NAMALWA (cell line): ENCODE data around the gene KCNMA1.
A peak's percentile ranks its signal among the peaks of the same experiment; 100 is the strongest.

Experiments used
- DNase-seq: peaks from one replicate; pipeline ENCODE4 v3.0.0-alpha.2; 2015; ENCODE audit warnings: low spot score

The KCNMA1 gene

DNA sequence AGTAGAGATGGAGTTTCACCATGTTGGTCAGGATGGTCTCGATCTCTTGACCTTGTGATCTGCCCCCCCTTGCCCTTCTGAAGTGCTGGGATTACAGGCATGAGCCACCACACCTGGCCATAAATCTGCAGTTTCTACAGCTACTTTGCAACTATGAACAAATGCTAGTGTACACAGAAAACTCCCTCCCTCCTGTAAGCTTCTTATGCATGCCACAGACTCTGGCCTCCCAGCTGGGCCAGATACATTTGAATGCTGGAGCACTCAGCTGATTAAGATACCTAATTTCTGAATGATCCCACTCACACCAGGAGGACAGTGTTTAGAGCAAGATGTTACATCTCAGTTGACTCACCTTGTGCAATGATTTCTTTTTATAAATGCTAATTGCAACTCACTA is 486.2 kb downstream of the KCNMA1 start:
- DNase-seq: no peak

GRCh38 chr10:77149706-77150105 is 487.9 kb downstream of the KCNMA1 start:
- DNase-seq: no peak

DNA sequence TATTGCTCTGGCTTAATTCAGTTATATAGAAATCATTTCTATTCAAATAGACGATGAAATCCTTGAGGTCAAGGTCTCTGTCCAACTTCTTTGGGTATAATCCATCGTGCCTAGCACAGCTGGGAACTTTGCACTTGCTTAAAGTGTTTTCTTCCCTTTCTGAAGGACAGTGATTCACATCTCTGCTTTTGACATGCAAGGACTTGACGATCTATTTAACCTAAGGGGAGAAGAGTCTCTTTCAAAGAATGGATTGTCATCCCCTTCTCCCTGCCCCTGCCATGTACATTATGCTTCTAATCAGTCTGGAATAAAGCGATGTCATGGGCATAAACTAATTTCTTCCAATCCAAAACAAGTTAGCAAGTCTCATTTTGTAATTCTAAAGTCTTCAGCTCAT is 488.6 kb downstream of the KCNMA1 start:
- no peak for DNase-seq

DNA sequence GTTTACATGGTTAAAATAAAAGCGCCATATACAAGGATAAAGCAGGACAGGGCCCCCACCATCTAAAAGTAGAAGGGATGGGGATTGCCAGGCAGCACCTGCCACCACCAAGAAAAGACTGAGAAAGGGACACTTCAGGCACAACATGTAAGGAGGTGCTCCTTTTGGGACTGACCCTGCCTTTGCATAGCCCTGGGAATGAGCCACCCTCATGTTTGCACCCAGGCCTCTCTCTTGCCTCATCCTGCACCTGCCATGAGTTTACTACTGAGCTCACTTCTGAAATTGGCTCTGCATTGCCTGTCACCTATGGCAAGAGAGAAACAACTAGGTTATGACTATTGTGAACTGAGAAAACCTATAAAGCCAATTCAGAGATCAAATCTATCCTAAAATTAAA is 489.7 kb downstream of the KCNMA1 start:
- DNase-seq: no peak

GRCh38 chr10:77146712-77147336 is 490.8 kb downstream of the KCNMA1 start:
- DNase-seq: no peak

DNA sequence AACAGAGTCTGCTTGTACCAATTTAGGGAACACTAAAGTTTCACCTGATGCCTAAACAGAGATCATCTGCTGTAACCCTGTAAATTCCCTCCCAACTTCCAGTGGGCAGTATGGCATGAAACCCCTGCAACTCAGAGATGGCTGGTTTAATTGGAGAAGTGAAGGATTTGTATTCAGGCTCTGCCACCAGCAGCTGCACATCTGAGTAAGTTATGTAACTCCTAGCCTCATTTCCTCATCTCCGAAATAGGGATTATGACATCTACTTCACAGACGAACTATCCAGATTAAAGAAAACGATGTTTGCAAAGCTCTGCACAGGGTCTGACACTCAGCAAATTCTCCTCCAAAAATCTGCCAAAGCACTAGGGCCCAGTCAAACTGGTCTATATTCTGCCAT is 493.0 kb downstream of the KCNMA1 start:
- DNase-seq: no peak

DNA sequence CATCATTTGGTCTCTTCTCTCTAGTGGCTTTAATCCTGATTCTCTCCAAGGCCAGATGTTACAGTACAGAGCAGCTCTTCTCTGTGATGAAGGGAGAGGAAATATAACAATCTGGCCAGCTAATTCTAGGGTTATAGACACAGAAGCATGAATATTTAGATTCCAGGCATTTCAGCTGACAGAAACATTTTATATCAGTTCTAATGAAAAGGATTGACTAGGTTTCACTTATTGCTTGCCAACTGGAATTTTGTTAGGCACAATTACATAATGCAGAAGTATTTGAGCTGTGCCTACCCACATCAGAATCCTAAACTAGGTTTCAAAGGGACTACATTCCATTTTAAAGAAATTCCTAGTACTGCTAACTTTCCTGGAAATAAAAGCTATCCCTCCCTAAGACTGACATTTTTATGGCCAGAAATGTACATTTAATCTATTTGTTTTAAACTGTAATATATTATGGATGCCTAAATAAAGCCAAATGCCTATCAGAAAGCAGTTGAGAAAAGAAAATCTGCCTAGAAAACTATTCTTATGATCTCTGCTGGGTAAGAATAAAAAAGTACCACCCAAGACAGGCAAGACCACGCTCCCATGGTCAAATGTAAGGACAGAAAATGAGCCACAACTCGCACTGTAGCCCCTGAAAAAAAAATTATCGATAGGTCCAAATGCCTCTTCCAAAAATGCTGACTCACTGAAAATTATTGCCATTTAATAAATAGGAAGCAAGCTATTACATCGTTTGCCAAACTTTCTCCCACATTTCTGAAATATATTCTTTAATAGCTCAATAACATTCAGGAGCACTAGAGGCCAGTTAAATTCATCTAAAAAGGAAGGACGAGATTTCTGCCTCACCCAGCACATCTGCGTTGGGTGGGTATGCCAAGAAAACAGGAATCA is 498.1 kb downstream of the KCNMA1 start:
- DNase-seq: no peak

GRCh38 chr10:77138541-77138940 is 499.1 kb downstream of the KCNMA1 start:
- DNase-seq: no peak

DNA sequence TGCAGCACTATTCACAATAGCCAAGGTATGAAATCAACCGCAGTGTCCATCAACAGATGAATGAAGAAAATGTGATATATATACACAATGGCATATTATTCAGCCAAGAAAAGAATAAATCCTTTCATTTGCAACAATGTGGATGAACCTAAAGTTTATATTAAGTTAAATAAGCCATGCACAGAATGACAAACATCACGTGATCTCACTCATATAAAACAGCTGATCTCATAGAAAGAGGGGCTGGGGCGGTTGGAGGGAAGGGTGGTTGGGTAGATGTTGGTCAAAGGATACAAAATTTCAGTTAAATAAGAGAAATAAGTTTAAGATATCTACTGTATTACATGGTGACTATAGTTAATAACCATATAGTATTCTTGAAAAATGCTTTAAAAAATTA is 502.1 kb downstream of the KCNMA1 start:
- no peak for DNase-seq

DNA sequence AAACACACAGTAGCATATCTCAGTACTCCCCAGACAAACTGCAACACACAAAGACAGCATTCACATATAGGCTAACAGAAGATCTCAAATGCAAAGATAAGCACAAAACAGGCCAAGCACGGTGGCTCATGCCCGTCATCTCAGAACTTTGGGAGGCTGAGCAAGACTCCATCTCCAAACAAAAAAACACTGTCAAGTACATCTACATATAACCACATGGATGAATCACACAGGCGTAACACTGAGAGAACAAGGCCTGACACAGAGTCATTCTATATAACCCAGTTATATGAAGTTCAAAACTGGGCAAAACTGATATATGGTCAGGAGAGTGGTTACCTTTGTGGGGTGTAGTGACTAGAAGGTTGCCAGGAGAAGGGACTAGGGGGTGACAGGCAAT is 506.4 kb downstream of the KCNMA1 start:
- DNase-seq: no peak

DNA sequence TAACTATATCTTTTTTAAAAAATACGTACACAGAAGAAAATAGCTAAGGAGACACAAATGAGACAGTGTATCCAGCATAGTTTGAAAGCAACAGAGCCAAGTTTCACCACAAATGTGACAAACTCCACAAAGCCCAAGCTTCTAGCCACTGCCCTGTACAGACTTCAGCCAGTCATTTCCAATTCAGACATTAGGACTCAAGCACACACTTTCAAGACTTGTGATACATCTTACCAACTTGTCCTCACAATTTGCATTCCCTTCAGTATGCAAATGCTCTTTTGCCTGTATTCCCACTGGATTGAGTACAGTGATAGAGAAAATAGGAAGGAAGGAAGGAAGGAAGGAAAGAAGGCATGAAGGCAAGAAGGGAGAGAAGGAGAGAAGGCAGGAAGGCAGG is 510.4 kb downstream of the KCNMA1 start:
- no peak for DNase-seq

DNA sequence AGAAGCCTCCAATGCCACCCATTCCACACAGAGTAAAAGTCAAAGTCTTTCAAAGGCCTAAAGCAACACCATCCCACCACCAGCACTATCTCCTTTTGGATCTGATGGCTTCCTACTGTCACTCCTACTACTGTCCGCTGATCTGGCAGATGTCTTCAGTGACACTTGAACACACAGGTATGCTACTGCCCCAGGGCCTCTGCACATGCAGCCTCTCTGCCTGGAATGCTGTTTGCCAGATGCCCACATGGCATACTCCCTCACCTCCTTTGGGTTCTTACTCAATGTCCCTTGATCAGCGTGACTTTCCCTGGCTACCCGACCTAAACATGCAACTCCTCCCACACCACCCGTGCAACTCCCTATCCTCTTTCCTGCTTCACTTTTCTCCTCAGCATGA is 512.4 kb downstream of the KCNMA1 start:
- DNase-seq: no peak

- no peak for DNase-seq
Observed at GRCh38 chr10:77123330-77123729, 514.3 kb downstream of the KCNMA1 start.

DNA sequence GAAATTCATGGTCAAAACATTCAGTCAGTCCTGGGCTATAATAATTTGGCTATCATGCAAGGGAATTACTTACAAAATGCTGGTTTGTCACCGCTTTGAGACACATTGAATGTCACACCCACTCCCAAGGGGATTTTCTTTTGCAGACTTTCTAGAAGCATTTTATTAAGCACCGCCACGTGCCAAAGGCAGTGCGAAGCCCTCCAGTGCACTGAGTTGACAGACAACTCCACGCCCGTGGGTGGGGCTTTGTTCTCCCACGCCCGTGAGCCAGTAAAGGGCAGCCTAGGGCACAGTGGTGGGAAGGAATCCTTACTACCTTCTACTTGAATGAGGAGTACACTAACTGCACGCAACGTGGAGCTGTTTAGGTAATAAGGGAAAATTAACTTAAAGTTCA is 515.8 kb downstream of the KCNMA1 start:
- no peak for DNase-seq

DNA sequence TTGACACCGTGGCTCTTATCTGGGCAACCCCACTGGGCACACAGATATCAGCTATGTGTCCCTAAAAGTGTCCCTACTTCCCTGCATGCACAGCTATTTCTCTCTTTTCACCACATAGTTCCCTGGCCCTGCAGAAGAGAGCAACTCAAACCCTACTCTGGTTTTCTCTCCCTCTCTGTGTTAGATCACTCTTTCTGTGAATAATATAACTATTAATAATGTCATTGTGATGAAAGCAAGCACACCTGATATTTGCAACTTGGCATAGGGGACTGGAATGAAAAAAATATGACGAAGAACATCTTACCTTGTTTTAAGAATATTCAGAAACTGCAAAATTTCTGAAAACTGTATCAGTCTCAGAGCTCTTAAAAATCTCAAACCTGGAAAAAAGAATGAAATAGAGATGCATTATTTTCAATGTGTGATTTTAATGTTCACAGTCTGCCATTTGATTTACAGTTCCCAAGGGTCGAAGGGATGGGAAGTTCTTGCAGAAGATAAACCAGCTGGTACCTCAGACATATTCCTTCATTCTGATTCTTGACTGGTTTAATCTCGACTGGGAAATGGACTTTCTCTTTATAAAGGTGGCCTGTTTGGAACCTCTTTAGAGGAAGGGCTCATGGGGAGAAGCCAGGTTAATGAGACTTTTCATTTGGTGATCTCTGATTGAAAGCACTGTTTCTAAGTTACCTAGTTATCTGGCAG is 516.8 kb downstream of the KCNMA1 start:
- DNase-seq: no peak

DNA sequence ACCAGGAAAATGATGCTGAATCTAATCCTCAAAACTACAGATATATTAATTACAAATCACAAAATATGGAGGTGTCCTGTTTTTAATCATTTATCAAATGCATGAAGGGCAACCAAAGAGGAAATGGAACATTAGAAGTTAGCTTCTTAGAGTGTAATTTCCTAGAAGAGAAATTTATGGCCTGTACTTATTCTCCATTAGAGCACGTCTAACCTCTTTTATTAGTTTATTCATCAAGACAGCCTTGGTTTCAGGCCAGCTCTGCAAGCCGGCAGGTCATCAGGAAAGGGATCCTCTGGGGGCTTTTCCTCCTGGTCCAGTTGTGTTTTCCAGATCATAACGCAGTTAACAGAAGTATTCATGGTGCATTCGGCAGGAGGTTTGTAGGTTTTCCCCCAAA is 517.6 kb downstream of the KCNMA1 start:
- DNase-seq: no peak

- no peak for DNase-seq
Observed at GRCh38 chr10:77118603-77119282, 518.9 kb downstream of the KCNMA1 start.

DNA sequence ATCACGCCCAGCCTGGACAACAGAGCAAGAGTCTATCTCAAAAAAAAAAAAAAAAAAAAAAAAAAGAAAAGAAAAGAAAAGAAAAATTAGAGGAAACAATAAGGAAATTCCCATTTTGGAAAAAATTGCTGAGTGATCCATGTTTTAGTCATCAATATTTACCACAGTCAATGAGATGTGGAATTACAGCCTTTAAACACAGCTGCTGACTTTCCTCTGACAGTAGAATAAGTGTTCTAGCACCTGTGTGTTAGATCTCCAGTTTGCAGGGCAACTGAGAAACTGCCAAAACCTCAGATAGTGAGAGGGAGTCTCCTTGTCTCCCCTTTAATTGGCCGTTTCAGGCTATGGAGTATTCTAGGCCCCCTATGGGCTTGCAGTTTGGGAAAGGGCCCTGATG is 520.1 kb downstream of the KCNMA1 start:
- DNase-seq: no peak

- DNase-seq: no peak
Observed at GRCh38 chr10:77116904-77117303, 520.7 kb downstream of the KCNMA1 start.

DNA sequence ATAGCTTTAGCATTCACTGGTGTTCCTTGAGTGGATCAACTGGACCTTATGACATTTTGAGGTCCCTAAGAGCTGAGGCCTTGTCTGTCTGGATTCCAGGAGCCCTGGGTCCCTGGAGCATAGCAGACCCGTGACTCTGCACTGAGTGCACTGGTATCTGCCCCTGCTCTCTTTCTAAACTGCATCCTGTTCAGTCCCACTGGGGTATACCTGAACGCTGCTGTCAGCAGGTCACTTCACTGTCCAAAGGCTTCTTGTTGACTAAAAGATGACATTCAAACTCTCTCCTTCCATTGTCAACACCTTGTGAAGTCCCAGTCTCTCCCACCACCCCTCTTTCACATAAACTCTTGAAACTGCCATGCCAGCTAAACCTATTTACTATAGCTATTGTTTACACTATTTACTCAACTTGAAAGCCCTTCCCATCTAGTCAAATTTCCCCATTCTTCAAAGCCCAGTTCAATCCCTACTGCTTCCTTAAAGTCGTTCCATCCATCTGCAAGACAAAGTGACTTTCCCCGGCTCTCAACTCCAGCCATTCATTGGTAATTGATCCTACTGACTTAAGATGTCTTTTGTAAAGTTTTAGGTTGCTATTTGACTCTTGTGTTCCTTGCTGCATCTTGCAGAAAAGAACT is 523.3 kb downstream of the KCNMA1 start:
- DNase-seq: no peak

DNA sequence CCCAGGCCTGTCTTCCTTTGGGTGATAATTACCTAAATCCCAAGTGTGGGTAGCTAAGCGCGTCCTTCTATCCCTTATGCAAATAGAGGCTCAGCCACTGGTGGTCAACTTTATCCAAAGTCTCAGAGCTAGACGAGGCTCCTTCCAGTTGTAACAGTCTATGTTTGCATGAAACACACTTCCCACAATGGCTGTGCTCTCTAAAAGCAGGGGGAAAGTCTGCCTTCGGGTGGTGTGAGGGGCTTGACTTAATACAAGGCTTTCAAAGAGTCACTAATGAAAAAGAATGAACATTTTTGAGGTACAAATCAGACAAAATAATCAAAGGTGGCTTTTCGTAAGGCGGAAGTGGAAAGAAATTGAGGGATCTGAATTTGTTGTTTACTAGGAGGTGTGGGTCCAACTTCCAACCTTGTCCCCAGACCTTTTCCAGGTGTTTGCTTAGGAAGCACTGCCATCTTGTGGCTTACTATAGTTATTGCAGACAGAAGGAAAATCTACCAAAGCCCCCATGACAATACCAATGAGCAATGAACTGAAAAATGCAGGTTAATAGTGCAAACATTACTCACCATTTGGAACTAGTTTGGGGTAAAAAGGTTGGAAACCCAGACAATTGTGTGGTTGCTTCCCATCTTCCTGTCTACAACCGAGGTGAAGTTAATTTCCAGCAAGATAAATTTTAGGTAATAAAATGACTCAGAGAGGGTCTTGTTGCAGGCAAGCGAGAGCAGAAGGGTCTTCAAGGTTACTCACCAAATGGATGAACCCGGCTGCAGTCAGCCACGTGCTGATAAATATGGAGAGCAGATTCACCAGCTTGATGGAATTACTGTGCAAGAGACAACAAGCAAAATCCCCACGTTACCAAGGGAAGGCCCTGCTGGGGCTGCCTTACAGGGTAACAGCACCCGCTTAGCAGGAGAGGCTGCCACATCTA is 525.7 kb downstream of the KCNMA1 start:
- peak; percentile 34 for DNase-seq
